RWPE2 (cell line): ENCODE results near the gene E4F1.

ENCODE experiments used
- ATAC-seq: fragments of 200-7000 bp; cut with Tn5 transposase; 3 replicates; pipeline ENCODE4 v1.9.1; 2021; ENCODE audit warnings: low read depth
- DNase-seq: peaks from one replicate; pipeline ENCODE4 v3.0.0-alpha.2; 2020; ENCODE audit warnings: low spot score
- H3K27ac ChIP-seq: fragments of 450-650 bp; 2 replicates; pipeline ENCODE4 v1.5.1; 2017; ENCODE audit warnings: mild to moderate bottlenecking; ENCODE audit not compliant: poor library complexity, severe bottlenecking
- H3K27me3 ChIP-seq: fragments of 250-450 bp; sonication (Bioruptor Pico); 2 replicates; pipeline ENCODE4 v1.5.1; 2021; ENCODE audit warnings: mild to moderate bottlenecking, moderate library complexity; ENCODE audit not compliant: insufficient read depth, poor library complexity, severe bottlenecking
- H3K36me3 ChIP-seq: fragments of 250-450 bp; sonication (Bioruptor Pico); 2 replicates; pipeline ENCODE4 v1.5.1; 2020; ENCODE audit warnings: low read depth, mild to moderate bottlenecking, moderate library complexity
- H3K4me1 ChIP-seq: fragments of 250-450 bp; sonication (Bioruptor Pico); 2 replicates; pipeline ENCODE4 v1.5.1; 2021; ENCODE audit warnings: mild to moderate bottlenecking, moderate library complexity; ENCODE audit not compliant: insufficient read depth, poor library complexity, severe bottlenecking
- H3K4me3 ChIP-seq: fragments of 250-450 bp; sonication (Bioruptor Pico); 2 replicates; pipeline ENCODE4 v1.5.1; 2021; ENCODE audit warnings: mild to moderate bottlenecking, moderate library complexity; ENCODE audit not compliant: severe bottlenecking
- H3K9me3 ChIP-seq: fragments of 250-450 bp; sonication (Bioruptor Pico); 2 replicates; pipeline ENCODE4 v1.5.1; 2021; ENCODE audit warnings: mild to moderate bottlenecking, moderate library complexity; ENCODE audit not compliant: severe bottlenecking
- CTCF ChIP-seq: fragments of 450-650 bp; IDR thresholded peaks from one replicate; pipeline ENCODE4 v1.5.1; 2017; ENCODE audit warnings: mild to moderate bottlenecking, moderate library complexity; ENCODE audit not compliant: poor library complexity, severe bottlenecking

The E4F1 gene

GRCh38 chr16:2232094-2232990, 9.0 kb downstream of the E4F1 start:
- Histone ChIP-seq H3K27ac (no peak overlapping the region), H3K27me3 (peaks cover 14% of the 10 kb centered on the region), H3K4me3 (no peak overlapping the region), H3K4me1 (no peaks in the 10 kb centered on the region), H3K36me3 (peaks cover 27% of the 10 kb centered on the region), H3K9me3 (no peaks in the 10 kb centered on the region)
- ATAC-seq (no peak), DNase-seq (no peak)
- no peak for TF ChIP-seq CTCF

- Histone ChIP-seq H3K36me3 (peaks cover 27% of the 10 kb centered on the region), H3K27me3 (peaks cover 21% of the 10 kb centered on the region), H3K4me1 (no peaks in the 10 kb centered on the region), H3K9me3 (no peaks in the 10 kb centered on the region), H3K27ac (no peak overlapping the region), H3K4me3 (no peak overlapping the region)
- DNase-seq: no peak
- no peak for TF ChIP-seq CTCF
- no peak for ATAC-seq
Measured at GRCh38 chr16:2233046-2233775, 9.8 kb downstream of the E4F1 start.

GRCh38 chr16:2233872-2234812, 10.8 kb downstream of the E4F1 start:
- Histone ChIP-seq H3K27ac (no peak overlapping the region), H3K36me3 (peaks cover 17% of the 10 kb centered on the region), H3K9me3 (no peaks in the 10 kb centered on the region), H3K27me3 (peaks cover 21% of the 10 kb centered on the region), H3K4me1 (no peaks in the 10 kb centered on the region), H3K4me3 (no peak overlapping the region)
- no peak for DNase-seq
- TF ChIP-seq CTCF: no peak
- ATAC-seq: no peak

GRCh38 chr16:2234813-2235170, 11.4 kb downstream of the E4F1 start:
- H3K4me1 ChIP-seq: no peaks in the 10 kb centered on the region
- no peak for DNase-seq
- H3K36me3 ChIP-seq: peaks cover 12% of the 10 kb centered on the region

More at GRCh38 chr16:2234813-2235170, 11.4 kb downstream of the E4F1 start:
- H3K9me3 ChIP-seq: no peaks in the 10 kb centered on the region
- H3K27me3 ChIP-seq: peaks cover 21% of the 10 kb centered on the region
- ATAC-seq: no peak
- H3K4me3 ChIP-seq: no peak overlapping the region
- no peak overlapping the region for H3K27ac ChIP-seq
- no peak for TF ChIP-seq CTCF
